ENCODE data around the gene RAB7A.

GRCh38 chr3:128818186-128818787, 92.3 kb downstream of the RAB7A start:
- TF ChIP-seq CTCF (IDR thresholded peaks at IDR 0.05) (no peak), POLR2A (IDR thresholded peaks at IDR 0.05; ENCODE audit: low read depth) (no peak), EP300 (IDR thresholded peaks at IDR 0.05) (no peak)
